Parathyroid adenoma (tissue), 2 donors: ENCODE results near the gene DCLK3.

ENCODE experiments used
- H2AFZ ChIP-seq: fragments of 300-600 bp; sonication (generic); one replicate; pipeline ENCODE4 v1.7.0; 2017; ENCODE audit warnings: antibody characterized with exemption, mild to moderate bottlenecking
- H3K27ac ChIP-seq: fragments of 300-600 bp; sonication (generic); one replicate; pipeline ENCODE4 v1.7.0; 2017
- H3K27me3 ChIP-seq: fragments of 300-600 bp; sonication (generic); one replicate; pipeline ENCODE4 v1.7.0; 2017; ENCODE audit warnings: low read length; ENCODE audit not compliant: control insufficient read depth, insufficient read depth
- H3K36me3 ChIP-seq: fragments of 300-600 bp; sonication (generic); one replicate; pipeline ENCODE4 v1.7.0; 2017; ENCODE audit warnings: low read length; ENCODE audit not compliant: control insufficient read depth, insufficient read depth
- H3K4me1 ChIP-seq: fragments of 300-600 bp; sonication (generic); one replicate; pipeline ENCODE4 v1.7.0; 2017; ENCODE audit warnings: control low read depth
- H3K4me2 ChIP-seq: fragments of 300-600 bp; sonication (generic); one replicate; pipeline ENCODE4 v1.7.0; 2017; ENCODE audit warnings: low read length
- H3K4me3 ChIP-seq: fragments of 300-600 bp; sonication (generic); one replicate; pipeline ENCODE4 v1.7.0; 2017; ENCODE audit warnings: low read depth, low read length
- H3K79me2 ChIP-seq: fragments of 300-600 bp; sonication (generic); one replicate; pipeline ENCODE4 v1.7.0; 2017; ENCODE audit warnings: control low read depth
- H3K9ac ChIP-seq: fragments of 300-600 bp; sonication (generic); one replicate; pipeline ENCODE4 v1.7.0; 2017; ENCODE audit warnings: mild to moderate bottlenecking
- H3K9me3 ChIP-seq: fragments of 300-600 bp; sonication (generic); one replicate; pipeline ENCODE4 v1.7.0; 2017; ENCODE audit warnings: low read length; ENCODE audit not compliant: control insufficient read depth
- CTCF ChIP-seq: fragments of 300-600 bp; sonication (generic); IDR thresholded peaks from one replicate; pipeline ENCODE4 v1.7.0; 2017; ENCODE audit warnings: antibody characterized with exemption, mild to moderate bottlenecking
- donor health status: primary hyperparathyroidism.

Gene DCLK3

GRCh38 chr3:36762918-36763849 is 1.2 kb downstream of the DCLK3 start:
- no peak for TF ChIP-seq CTCF
- Histone ChIP-seq H3K4me1 (no peaks in the 10 kb centered on the region), H3K9ac (no peak overlapping the region), H3K36me3 (no peaks in the 10 kb centered on the region), H3K4me3 (no peak overlapping the region), H3K4me2 (no peak overlapping the region), H3K9me3 (no peaks in the 10 kb centered on the region), H3K27ac (no peak overlapping the region), H3K27me3 (peaks cover 3% of the 10 kb centered on the region), H3K79me2 (no peaks in the 10 kb centered on the region), H2AFZ (no peak overlapping the region)

GRCh38 chr3:36761779-36762178 is 2.6 kb downstream of the DCLK3 start:
- H3K4me1 ChIP-seq = no peaks in the 10 kb centered on the region
- H3K27ac ChIP-seq = no peak overlapping the region
- H3K9ac ChIP-seq = no peak overlapping the region
- H3K4me3 ChIP-seq = no peak overlapping the region
- peaks cover 3% of the 10 kb centered on the region for H3K27me3 ChIP-seq
- no peak for TF ChIP-seq CTCF
- no peaks in the 10 kb centered on the region for H3K9me3 ChIP-seq
- H3K36me3 ChIP-seq = no peaks in the 10 kb centered on the region
- H3K79me2 ChIP-seq = no peaks in the 10 kb centered on the region
- H3K4me2 ChIP-seq = no peak overlapping the region
- no peak overlapping the region for H2AFZ ChIP-seq

GRCh38 chr3:36756269-36756668 is 8.1 kb downstream of the DCLK3 start:
- Histone ChIP-seq H3K27me3 (no peaks in the 10 kb centered on the region), H3K4me1 (no peaks in the 10 kb centered on the region), H3K27ac (no peak overlapping the region), H3K9me3 (no peaks in the 10 kb centered on the region), H3K4me3 (no peak overlapping the region), H3K79me2 (no peaks in the 10 kb centered on the region), H2AFZ (no peak overlapping the region), H3K4me2 (no peak overlapping the region), H3K36me3 (no peaks in the 10 kb centered on the region), H3K9ac (no peak overlapping the region)
- TF ChIP-seq CTCF = no peak

GRCh38 chr3:36751326-36751725 is 13.0 kb downstream of the DCLK3 start:
- no peak overlapping the region for H2AFZ ChIP-seq
- no peak overlapping the region for H3K9ac ChIP-seq
- no peaks in the 10 kb centered on the region for H3K27me3 ChIP-seq
- no peak overlapping the region for H3K4me3 ChIP-seq
- H3K4me1 ChIP-seq = no peaks in the 10 kb centered on the region
- no peaks in the 10 kb centered on the region for H3K36me3 ChIP-seq
- no peaks in the 10 kb centered on the region for H3K79me2 ChIP-seq
- no peak for TF ChIP-seq CTCF
- H3K9me3 ChIP-seq = no peaks in the 10 kb centered on the region
- H3K27ac ChIP-seq = no peak overlapping the region
- no peak overlapping the region for H3K4me2 ChIP-seq

- TF ChIP-seq CTCF = no peak
- Histone ChIP-seq H3K9me3 (no peaks in the 10 kb centered on the region), H3K79me2 (no peaks in the 10 kb centered on the region), H2AFZ (no peak overlapping the region), H3K4me2 (no peak overlapping the region), H3K27me3 (no peaks in the 10 kb centered on the region), H3K4me1 (no peaks in the 10 kb centered on the region), H3K27ac (no peak overlapping the region), H3K9ac (no peak overlapping the region), H3K4me3 (no peak overlapping the region), H3K36me3 (no peaks in the 10 kb centered on the region)
Measured at GRCh38 chr3:36750737-36751136, 13.6 kb downstream of the DCLK3 start.
